ENCODE data around the gene NEDD4L.

GRCh38 chr18:58382446-58382845 lies 338.4 kb downstream of the NEDD4L start:
- TF ChIP-seq POLR2A (IDR thresholded peaks at IDR 0.05) = no peak
- TF ChIP-seq CTCF (IDR thresholded peaks at IDR 0.05) = no peak

Measured in adrenal gland (tissue), 5 donors.